HL-60 (cell line): ENCODE results near the gene ENPP5.

Experiments
- DNase-seq, 2 experiments: peaks; one replicate each; pipeline ENCODE4 v3.0.0-alpha.2; 2010 to 2020; ENCODE audit warnings: low read depth in 1 of 2, low spot score in 1 of 2
- H3K27ac ChIP-seq: fragments of 250-450 bp; sonication (Bioruptor Pico); replicated peaks from 2 replicates; pipeline ENCODE4 v1.5.1; 2020; ENCODE audit warnings: mild to moderate bottlenecking, moderate library complexity
- H3K27me3 ChIP-seq: fragments of 250-450 bp; sonication (Bioruptor Pico); 2 replicates; pipeline ENCODE4 v1.5.1; 2021; ENCODE audit warnings: mild to moderate bottlenecking, moderate library complexity; ENCODE audit not compliant: insufficient read depth, poor library complexity, severe bottlenecking
- H3K4me3 ChIP-seq: replicated peaks from 2 replicates; pipeline ENCODE4 v1.5.1; 2011; ENCODE audit warnings: mild to moderate bottlenecking, control low read depth, low read length; ENCODE audit not compliant: insufficient read depth
- CTCF ChIP-seq: IDR thresholded peaks from one replicate; pipeline ENCODE4 v1.5.1; 2011; ENCODE audit warnings: low read length, control low read depth, inconsistent platforms; ENCODE audit not compliant: insufficient read depth
- GABPA ChIP-seq: IDR thresholded peaks from 2 replicates; pipeline ENCODE4 v1.6.1; 2012; ENCODE audit warnings: low read depth
- POLR2AphosphoS5 ChIP-seq: IDR thresholded peaks from 2 replicates; pipeline ENCODE4 v1.6.1; 2012; ENCODE audit warnings: low read depth
- REST ChIP-seq: IDR thresholded peaks from 2 replicates; pipeline ENCODE4 v1.6.1; 2012; ENCODE audit warnings: low read depth; ENCODE audit not compliant: insufficient replicate concordance
- SPI1 ChIP-seq: IDR thresholded peaks from 2 replicates; pipeline ENCODE4 v1.6.1; 2012; ENCODE audit warnings: low read depth, mild to moderate bottlenecking, borderline replicate concordance
- long read RNA-seq: library from polyadenylated mRNA; unstranded; transcript quantifications from one replicate; pipeline ENCODE4 v2.0.0, GENCODE V29; 2020

Gene ENPP5
- long read RNA-seq, result 0 reads

- H3K4me3 ChIP-seq, result no peak within 1 kb of the TSS
- DNase-seq, result no peak
- peaks cover 18% of the 10 kb centered on the region for H3K27me3 ChIP-seq
- TF ChIP-seq CTCF (no peak), REST (no peak), GABPA (no peak), POLR2AphosphoS5 (no peak), SPI1 (no peak)
- H3K27ac ChIP-seq, result no peak within 1 kb of the TSS
Observed at GRCh38 chr6:46170357-46171289, at the start of gene ENPP5. Gene ENPP5 (minus strand): TSS chr6:46170980. CDS start chr6:46168262, 2,718 bp downstream.

DNA sequence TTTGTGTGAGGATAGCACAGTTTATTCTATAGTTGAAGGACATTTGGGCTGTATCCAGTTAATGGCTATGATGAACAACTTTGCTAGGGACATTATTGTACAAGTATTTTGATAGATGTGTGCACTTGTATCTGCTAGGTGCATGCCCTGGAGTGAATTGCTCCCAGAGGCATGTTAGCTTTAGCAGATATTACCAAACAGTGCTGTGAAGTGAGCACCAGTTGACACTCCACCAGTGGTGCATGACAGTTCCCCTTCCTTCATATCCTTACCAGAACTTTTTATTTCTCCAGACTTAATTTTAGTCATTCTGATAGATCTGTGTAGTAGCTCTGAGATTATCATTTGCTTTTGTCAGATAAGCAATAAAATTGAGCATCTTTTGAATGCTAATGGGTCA, 48.9 kb upstream of the ENPP5 start:
- no peak overlapping the region for H3K27ac ChIP-seq
- TF ChIP-seq SPI1, result no peak
- no peak for TF ChIP-seq GABPA
- TF ChIP-seq REST, result no peak
- TF ChIP-seq CTCF, result no peak
- TF ChIP-seq POLR2AphosphoS5, result no peak
- H3K4me3 ChIP-seq, result no peak overlapping the region
- H3K27me3 ChIP-seq, result no peaks in the 10 kb centered on the region
- DNase-seq, result no peak

- no peak for DNase-seq
- TF ChIP-seq GABPA (no peak), REST (no peak), CTCF (no peak), SPI1 (no peak), POLR2AphosphoS5 (no peak)
- no peaks in the 10 kb centered on the region for H3K27me3 ChIP-seq
Observed at GRCh38 chr6:46218457-46218856, 47.7 kb upstream of the ENPP5 start.

More at GRCh38 chr6:46218457-46218856, 47.7 kb upstream of the ENPP5 start:
- no peak overlapping the region for H3K4me3 ChIP-seq
- no peak overlapping the region for H3K27ac ChIP-seq
